ENCODE data around the gene LOXL4.

DNA sequence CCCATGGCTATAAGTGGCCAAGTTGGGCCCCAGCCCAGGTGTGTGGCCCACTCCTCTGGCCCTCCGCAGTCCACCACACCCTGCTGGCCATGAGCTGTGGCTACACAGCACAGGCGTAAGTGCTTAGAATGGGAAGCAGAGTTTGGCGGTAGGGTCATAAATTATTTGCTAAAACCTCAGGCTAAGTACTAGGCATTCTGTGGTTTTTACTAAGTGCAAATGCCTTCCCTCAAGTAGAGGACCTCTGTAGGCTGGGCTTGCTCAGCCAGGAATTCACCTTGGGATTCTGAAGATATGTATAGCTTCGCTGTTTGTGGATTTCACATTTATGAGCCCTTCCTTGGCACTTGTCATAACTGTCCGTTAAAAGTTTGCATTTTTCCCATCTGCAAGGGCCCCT is 44.8 kb upstream of the LOXL4 start:
- TF ChIP-seq POLR2AphosphoS5 (IDR thresholded peaks at IDR 0.05) = no peak
- TF ChIP-seq, protein P1, sequence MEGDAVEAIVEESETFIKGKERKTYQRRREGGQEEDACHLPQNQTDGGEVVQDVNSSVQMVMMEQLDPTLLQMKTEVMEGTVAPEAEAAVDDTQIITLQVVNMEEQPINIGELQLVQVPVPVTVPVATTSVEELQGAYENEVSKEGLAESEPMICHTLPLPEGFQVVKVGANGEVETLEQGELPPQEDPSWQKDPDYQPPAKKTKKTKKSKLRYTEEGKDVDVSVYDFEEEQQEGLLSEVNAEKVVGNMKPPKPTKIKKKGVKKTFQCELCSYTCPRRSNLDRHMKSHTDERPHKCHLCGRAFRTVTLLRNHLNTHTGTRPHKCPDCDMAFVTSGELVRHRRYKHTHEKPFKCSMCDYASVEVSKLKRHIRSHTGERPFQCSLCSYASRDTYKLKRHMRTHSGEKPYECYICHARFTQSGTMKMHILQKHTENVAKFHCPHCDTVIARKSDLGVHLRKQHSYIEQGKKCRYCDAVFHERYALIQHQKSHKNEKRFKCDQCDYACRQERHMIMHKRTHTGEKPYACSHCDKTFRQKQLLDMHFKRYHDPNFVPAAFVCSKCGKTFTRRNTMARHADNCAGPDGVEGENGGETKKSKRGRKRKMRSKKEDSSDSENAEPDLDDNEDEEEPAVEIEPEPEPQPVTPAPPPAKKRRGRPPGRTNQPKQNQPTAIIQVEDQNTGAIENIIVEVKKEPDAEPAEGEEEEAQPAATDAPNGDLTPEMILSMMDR (IDR thresholded peaks at IDR 0.05) = no peak
- TF ChIP-seq POLR2A (IDR thresholded peaks at IDR 0.05) = no peak
- no peak for TF ChIP-seq EP300 (IDR thresholded peaks at IDR 0.05)
